Measurements from ENCODE around the gene MPC2.

Gene MPC2

GRCh38 chr1:167936930-167937708 lies at the start of gene MPC2:
TSS of gene MPC2 (minus strand) at chr1:167937072. CDS start at chr1:167935841, 1,231 bp downstream.
- no peak for TF ChIP-seq CTCF (IDR thresholded peaks at IDR 0.05)

GRCh38 chr1:167984886-167985489 lies 48.1 kb upstream of the MPC2 start:
- no peak for TF ChIP-seq CTCF (IDR thresholded peaks at IDR 0.05)

GRCh38 chr1:167983797-167984420 lies 47.0 kb upstream of the MPC2 start:
- no peak for TF ChIP-seq CTCF (IDR thresholded peaks at IDR 0.05)

- TF ChIP-seq CTCF (IDR thresholded peaks at IDR 0.05), result no peak
Observed at GRCh38 chr1:167981933-167982332, 45.1 kb upstream of the MPC2 start.

- TF ChIP-seq CTCF (IDR thresholded peaks at IDR 0.05), result no peak
Observed at GRCh38 chr1:167977245-167977644, 40.4 kb upstream of the MPC2 start.

- TF ChIP-seq CTCF (IDR thresholded peaks at IDR 0.05), result no peak
Observed at GRCh38 chr1:167974698-167975097, 37.8 kb upstream of the MPC2 start.

- no peak for TF ChIP-seq CTCF (IDR thresholded peaks at IDR 0.05)
Observed at GRCh38 chr1:167973832-167974231, 37.0 kb upstream of the MPC2 start.

Data from LNCAP (cell line).